NK-92 (cell line): Measurements from ENCODE around the gene LILRA1.
"Not testable (repeated sequence)": the region's sequence is repeated elsewhere in the genome, so short reads cannot be mapped to it uniquely, and the experiment has no call there.

Source experiments
- DNase-seq: peaks from one replicate; lab custom pipeline; 2025; ENCODE audit not compliant: unreplicated experiment; lab: John Stamatoyannopoulos, UW

Gene LILRA1

DNA sequence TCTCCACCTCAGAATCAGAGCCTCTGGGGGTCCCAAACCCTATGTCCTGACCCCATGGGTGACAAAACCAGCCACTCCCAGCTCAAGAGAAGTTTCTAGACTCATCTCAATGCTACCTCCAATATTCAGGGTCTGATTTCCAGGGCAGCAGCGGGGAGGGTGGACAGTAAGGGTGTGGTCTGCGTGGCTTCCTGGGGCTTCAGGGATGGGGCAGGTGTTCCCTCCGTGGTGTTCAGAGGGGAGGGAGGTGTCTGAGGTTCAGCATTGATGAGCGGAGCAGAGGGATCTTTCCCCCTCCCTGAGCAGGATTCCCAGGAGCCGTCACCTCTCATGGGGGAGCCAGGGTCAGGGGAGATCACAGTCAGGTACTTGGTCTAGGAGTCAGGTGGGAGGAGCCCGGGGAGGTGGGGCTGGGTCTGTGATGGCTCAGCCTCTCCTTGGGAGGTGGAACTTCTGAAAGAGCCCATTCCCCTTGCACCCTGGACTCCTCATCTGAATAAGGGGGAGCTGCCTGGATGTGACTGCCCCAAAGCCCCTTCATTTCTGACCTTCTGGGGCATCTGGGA is 16.9 kb upstream of the LILRA1 start:
- DNase-seq, result no peak

DNA sequence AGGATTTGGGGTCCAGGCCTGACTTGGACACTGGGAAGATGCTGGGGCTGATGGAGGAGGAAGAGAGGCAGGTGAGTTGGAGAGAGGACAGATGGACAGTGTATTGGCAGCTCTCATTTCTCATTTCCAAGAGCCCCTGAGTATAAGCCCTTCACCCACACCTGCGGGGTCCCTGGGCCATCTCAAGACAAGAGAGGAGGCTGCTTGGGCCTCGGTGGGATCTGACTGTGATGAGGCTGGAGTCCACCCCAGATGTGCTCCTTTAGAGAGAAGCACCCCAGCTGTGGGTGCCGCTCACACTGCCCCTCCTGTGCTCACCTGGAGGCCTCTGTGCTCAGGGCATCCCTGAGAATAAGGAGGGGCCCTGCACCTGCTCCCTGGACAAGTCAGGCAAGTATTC is 16.1 kb upstream of the LILRA1 start:
- DNase-seq, result no peak

GRCh38 chr19:54578268-54578667 is 15.2 kb upstream of the LILRA1 start:
- not testable (repeated sequence) for DNase-seq

DNA sequence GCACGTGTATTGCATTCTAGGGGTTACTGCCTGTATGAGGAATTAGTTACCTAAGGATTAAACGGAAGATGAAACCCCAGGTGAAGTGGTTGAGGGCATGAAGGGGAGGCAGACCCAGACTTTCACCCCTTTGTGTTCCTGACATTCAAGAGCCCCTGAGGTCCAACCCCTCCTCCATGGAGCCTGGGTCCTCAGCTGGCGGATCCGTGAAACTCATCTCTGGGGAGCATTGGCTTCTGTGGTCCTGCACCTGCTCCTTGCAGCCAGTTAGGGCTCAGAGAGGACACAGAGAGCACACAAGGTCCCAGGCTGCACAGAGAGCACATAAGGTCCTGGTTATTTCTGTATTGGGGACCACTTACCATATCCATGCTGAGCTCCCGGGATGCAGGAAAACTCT is 7.0 kb upstream of the LILRA1 start:
- no peak for DNase-seq

DNA sequence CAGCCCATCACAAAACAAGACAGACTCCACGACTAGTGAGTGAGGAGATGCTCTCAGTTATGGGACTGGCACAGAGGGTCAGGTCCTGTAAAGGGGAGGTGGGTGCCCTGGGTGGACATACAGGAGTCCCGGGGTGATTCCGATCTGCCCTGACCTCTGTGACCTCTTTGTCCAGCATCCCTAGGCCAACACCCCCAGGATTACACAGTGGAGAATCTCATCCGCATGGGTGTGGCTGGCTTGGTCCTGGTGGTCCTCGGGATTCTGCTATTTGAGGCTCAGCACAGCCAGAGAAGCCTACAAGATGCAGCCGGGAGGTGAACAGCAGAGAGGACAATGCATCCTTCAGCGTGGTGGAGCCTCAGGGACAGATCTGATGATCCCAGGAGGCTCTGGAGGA is 6.4 kb upstream of the LILRA1 start:
- DNase-seq, result no peak

GRCh38 chr19:54593931-54594626 is 647 bp downstream of the LILRA1 start:
- not testable (repeated sequence) for DNase-seq

DNA sequence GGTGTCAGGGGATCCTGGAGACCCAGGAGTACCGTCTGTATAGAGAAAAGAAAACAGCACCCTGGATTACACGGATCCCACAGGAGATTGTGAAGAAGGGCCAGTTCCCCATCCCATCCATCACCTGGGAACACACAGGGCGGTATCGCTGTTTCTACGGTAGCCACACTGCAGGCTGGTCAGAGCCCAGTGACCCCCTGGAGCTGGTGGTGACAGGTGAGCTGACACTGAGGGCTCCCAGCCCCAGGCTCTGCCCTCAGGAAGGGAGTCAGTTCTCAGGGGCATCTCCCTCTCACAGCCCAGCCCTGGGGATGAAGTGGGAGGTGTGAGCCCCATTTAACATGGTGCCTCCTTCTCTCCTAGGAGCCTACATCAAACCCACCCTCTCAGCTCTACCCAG is 1.3 kb downstream of the LILRA1 start:
- no peak for DNase-seq

DNA sequence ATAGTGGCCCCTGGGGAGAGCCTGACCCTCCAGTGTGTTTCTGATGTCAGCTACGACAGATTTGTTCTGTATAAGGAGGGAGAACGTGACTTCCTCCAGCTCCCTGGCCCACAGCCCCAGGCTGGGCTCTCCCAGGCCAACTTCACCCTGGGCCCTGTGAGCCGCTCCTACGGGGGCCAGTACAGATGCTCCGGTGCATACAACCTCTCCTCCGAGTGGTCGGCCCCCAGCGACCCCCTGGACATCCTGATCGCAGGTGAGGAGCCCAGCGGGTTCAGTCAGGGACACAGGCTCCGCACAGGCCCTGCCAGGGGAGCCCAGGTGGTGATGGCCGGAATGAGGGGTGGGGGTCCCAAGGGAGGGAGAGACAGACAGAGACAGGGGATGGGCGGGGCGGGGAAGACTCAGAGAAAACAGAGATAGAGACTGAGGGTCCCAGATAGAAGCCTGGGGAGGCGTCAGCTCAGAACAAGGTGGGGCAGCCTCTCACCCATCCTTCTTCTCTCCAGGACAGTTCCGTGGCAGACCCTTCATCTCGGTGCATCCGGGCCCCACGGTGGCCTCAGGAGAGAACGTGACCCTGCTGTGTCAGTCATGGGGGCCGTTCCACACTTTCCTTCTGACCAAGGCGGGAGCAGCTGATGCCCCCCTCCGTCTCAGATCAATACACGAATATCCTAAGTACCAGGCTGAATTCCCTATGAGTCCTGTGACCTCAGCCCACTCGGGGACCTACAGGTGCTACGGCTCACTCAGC is 2.4 kb downstream of the LILRA1 start:
- DNase-seq, result not testable (repeated sequence)

GRCh38 chr19:54600212-54600611 is 6.8 kb downstream of the LILRA1 start:
- DNase-seq, result no peak

- no peak for DNase-seq
Observed at GRCh38 chr19:54606230-54606629, 12.8 kb downstream of the LILRA1 start.

GRCh38 chr19:54606891-54607784 is 13.7 kb downstream of the LILRA1 start:
- DNase-seq, result no peak

- no peak for DNase-seq
Observed at GRCh38 chr19:54607785-54608150, 14.3 kb downstream of the LILRA1 start.

- DNase-seq, result no peak
Observed at GRCh38 chr19:54608205-54608604, 14.8 kb downstream of the LILRA1 start.

DNA sequence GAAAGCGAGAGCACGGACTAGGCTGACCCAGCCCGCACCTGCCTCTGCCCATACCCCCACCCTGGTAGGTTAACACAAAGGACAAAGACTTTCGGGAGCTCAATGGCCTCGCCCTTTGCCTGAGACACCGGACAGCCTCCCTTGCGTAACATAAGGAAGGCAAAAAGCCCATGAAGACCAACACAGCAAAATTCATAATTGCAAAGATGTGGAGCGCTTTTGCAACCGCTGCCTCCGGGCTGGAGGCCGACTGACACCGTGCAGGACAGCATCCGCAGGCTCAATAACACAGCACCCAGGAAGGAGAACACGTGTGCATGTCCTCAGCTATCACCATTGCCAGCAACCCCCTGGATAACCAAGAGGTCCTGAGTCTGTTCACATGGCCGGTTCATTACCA is 15.4 kb downstream of the LILRA1 start:
- DNase-seq, result no peak

GRCh38 chr19:54609356-54609791 is 15.9 kb downstream of the LILRA1 start:
- DNase-seq, result no peak

- no peak for DNase-seq
Observed at GRCh38 chr19:54612428-54612827, 19.0 kb downstream of the LILRA1 start.

DNA sequence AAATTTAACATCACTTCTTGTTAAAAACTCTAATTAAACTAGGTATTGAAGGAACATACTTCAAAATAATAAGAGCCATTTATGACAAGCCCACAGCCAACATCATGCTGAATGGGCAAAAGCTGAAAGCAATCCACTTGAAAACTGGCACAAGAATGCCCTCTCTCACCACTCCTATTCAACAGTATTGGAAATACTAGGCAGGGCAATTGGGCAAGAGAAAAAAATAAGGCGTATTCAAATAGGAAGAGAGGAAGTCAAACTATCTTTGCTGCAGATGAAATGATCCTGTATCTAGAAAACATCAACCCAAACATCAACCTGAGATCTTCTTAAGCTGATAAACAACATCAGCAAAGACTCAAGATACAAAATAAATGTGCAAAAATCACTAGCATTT is 21.3 kb downstream of the LILRA1 start:
- DNase-seq, result no peak

DNA sequence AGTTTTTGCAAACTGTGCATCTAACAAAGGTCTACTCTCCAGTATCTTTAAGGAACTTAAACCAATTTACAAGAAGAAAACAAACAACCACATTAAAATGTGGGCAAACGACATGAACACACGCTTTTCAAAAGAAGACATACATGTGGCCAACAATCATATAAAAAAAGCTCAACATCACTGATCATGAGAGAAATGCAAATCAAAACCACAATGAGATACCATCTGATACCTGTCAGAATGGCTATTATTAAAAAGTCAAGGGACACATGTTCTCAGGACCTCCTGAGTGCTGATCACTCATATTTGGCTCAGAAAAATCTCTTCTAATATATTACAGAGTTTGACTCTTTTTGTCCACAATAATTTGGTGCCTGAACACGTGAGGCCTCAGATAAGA is 22.6 kb downstream of the LILRA1 start:
- DNase-seq, result no peak

- no peak for DNase-seq
Observed at GRCh38 chr19:54616821-54617560, 23.6 kb downstream of the LILRA1 start.

DNA sequence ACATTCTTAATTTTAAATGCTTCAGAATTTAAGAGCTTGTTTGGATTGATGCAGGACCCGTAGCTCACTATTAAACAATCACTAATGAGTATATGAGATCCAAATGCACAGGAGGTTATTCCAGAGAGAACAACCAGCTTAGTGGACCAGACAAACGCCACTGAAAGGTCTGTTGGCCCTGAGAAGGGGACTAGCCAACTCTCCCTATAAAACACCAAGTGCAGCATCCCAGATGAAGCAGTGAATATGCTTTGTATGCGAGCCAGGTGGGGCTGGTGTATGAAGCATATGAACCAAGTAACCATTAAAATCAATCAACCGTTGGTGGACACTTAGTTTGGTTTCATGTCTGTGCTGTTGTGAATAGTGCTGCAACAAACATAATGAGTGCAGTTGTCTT is 27.0 kb downstream of the LILRA1 start:
- no peak for DNase-seq

- no peak for DNase-seq
Observed at GRCh38 chr19:54622431-54622830, 29.0 kb downstream of the LILRA1 start.
